ENCODE measurements around the gene TRPV5. TPM values are rescaled to one million over a fixed set of nuclear protein-coding genes. Genes with fewer than 3 reads are reported as not detected.

The TRPV5 gene
- total and polyA plus RNA-seq, 4 donors: not detected

DNA sequence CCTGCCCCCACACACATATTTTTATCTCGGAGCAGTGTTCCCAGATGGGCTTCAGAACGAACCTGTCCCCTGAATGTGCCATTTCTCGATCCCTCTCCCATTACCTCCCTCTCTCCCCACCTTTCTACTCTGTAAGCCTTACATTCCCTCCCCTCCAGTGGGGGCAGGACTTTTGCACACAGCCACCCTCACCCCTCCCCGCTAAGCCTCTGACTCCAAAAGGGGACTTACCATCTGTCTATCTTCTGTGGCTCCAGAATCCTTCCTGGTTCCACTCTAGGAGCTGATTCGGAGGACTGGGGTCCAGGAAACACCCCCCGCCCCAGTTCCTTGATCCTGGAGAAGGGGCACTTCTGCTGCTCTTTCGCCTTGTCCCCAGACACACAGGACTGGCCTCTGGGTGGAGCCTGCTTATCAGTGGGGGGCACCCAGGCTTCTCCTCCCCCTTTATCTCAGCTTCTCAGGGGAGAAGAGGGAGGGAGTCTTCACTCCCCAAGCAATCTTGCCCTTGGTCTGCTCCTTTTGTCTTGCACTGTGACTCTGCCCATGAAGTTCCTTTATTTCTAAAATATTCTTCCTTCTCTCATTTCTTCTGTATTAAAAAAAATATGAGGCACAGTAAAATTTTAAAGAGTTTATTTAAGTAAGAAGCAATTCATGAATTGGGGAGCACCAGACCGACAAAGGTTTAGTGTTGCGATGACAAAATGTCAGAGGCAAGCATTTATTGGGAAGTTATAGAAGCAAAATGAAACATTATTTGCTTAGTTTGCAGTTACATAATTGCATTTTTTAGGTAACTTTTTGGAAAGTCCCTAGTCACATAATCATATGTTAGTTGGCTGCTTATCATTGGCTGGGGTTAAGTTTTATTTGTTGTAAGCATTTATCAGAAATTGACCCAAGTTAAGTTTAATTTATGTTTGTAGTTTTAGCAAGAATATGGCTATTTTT lies 28.7 kb upstream of the TRPV5 start, which contains the start of gene KEL:
Gene KEL (minus strand): TSS at position 391 of the 954 bp plus-strand sequence. CDS start 157 bp downstream, at position 234.
- Histone ChIP-seq H3K9me3 (ENCODE audit: control insufficient read depth, low read length) (peaks cover 1% of the 10 kb centered on the region), H3K4me3 (ENCODE audit: low read length in 2 of 2) (no peak within 1 kb of the TSS), H3K36me3 (ENCODE audit: control insufficient read depth in 1 of 2, insufficient read depth in 2 of 2, low read length in 1 of 2) (no peaks in the 10 kb centered on the region), H3K4me1 (ENCODE audit: control insufficient read depth in 1 of 2, insufficient read depth in 2 of 2, low read length in 2 of 2) (no peaks in the 10 kb centered on the region), H3K27ac (ENCODE audit: low read depth in 1 of 2, low read length in 2 of 2) (no peak within 1 kb of the TSS), H3K27me3 (ENCODE audit: control insufficient read depth in 1 of 2, insufficient read depth in 2 of 2, low read length in 1 of 2) (peaks cover 0 to 3% of the 10 kb centered on the region in 2 donors)
- no peak for DNase-seq
- ATAC-seq (ENCODE audit: low FRiP score): no peak
- 75 to 77% methylated on average over 9 of the region's 9 CpGs for WGBS, 2 donors
- intact Hi-C loops (cut with DNase I): no loop called here

DNA sequence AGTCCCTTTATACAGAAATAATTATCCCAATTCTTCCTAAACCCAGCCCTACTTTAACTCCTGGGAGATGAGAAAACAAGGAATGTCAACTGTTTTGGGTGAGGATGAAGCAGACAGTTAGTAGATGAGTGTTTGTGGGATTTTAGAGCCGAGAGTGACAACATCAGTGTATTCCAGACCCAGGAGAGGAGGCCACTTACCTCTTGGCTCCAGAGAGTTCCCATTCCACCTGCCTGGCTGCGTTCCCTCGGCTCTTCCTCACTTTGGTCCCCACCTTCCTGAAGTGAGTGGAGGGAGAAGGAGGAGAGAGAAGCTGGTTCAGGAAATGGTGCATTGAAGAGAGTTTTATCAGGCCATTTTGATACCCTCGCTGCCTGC lies 28.0 kb upstream of the TRPV5 start:
- Histone ChIP-seq H3K4me1 (ENCODE audit: control insufficient read depth in 1 of 2, insufficient read depth in 2 of 2, low read length in 2 of 2) (no peaks in the 10 kb centered on the region), H3K9me3 (ENCODE audit: control insufficient read depth, low read length) (peaks cover 1% of the 10 kb centered on the region), H3K27ac (ENCODE audit: low read depth in 1 of 2, low read length in 2 of 2) (no peak overlapping the region), H3K4me3 (ENCODE audit: low read length in 2 of 2) (no peak overlapping the region), H3K27me3 (ENCODE audit: control insufficient read depth in 1 of 2, insufficient read depth in 2 of 2, low read length in 1 of 2) (peaks cover 0 to 3% of the 10 kb centered on the region in 2 donors), H3K36me3 (ENCODE audit: control insufficient read depth in 1 of 2, insufficient read depth in 2 of 2, low read length in 1 of 2) (no peaks in the 10 kb centered on the region)
- no peak for ATAC-seq (ENCODE audit: low FRiP score)
- WGBS, 2 donors: 86 to 89% methylated on average over 4 of the region's 4 CpGs
- intact Hi-C loops (cut with DNase I): no loop called here
- no peak for DNase-seq

GRCh38 chr7:142960955-142961512 lies 27.5 kb upstream of the TRPV5 start:
- ATAC-seq (ENCODE audit: low FRiP score) (no peak), DNase-seq (no peak)
- no peaks in the 10 kb centered on the region for H3K4me1 ChIP-seq (ENCODE audit: control insufficient read depth in 1 of 2, insufficient read depth in 2 of 2, low read length in 2 of 2)
- no peak overlapping the region for H3K27ac ChIP-seq (ENCODE audit: low read depth in 1 of 2, low read length in 2 of 2)
- H3K4me3 ChIP-seq (ENCODE audit: low read length in 2 of 2): no peak overlapping the region
- peaks cover 1% of the 10 kb centered on the region for H3K9me3 ChIP-seq (ENCODE audit: control insufficient read depth, low read length)
- intact Hi-C loops (cut with DNase I): no loop called here
- H3K36me3 ChIP-seq (ENCODE audit: control insufficient read depth in 1 of 2, insufficient read depth in 2 of 2, low read length in 1 of 2): no peaks in the 10 kb centered on the region
- WGBS, 2 donors: 91 to 93% methylated on average over 5 of the region's 5 CpGs
- peaks cover 0 to 3% of the 10 kb centered on the region in 2 donors for H3K27me3 ChIP-seq (ENCODE audit: control insufficient read depth in 1 of 2, insufficient read depth in 2 of 2, low read length in 1 of 2)

DNA sequence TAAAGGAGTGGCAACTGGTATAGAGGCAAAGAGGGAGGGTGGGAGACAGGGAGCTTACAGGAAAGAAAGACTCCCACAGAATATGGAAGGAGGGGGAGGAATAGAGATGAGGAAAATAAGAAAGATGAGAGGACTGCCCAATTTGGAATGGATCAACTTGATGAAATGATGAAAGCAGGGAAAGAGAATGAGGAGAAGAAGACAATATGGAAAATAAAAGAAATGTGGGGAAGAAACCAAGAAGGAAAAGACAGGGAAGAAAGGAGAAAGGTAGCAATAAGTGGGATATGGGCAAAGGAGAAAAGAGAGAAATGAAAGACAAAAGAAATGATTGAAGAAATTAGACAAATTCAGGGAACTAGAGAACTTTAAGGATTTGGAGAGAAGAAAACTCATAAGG lies 25.7 kb upstream of the TRPV5 start:
- Histone ChIP-seq H3K4me3 (ENCODE audit: low read length in 2 of 2) (no peak overlapping the region), H3K27me3 (ENCODE audit: control insufficient read depth in 1 of 2, insufficient read depth in 2 of 2, low read length in 1 of 2) (no peaks in the 10 kb centered on the region), H3K4me1 (ENCODE audit: control insufficient read depth in 1 of 2, insufficient read depth in 2 of 2, low read length in 2 of 2) (no peaks in the 10 kb centered on the region), H3K36me3 (ENCODE audit: control insufficient read depth in 1 of 2, insufficient read depth in 2 of 2, low read length in 1 of 2) (no peaks in the 10 kb centered on the region), H3K27ac (ENCODE audit: low read depth in 1 of 2, low read length in 2 of 2) (no peak overlapping the region), H3K9me3 (ENCODE audit: control insufficient read depth, low read length) (peaks cover 2% of the 10 kb centered on the region)
- intact Hi-C loops (cut with DNase I): no loop called here
- ATAC-seq (ENCODE audit: low FRiP score) (no peak), DNase-seq (no peak)

DNA sequence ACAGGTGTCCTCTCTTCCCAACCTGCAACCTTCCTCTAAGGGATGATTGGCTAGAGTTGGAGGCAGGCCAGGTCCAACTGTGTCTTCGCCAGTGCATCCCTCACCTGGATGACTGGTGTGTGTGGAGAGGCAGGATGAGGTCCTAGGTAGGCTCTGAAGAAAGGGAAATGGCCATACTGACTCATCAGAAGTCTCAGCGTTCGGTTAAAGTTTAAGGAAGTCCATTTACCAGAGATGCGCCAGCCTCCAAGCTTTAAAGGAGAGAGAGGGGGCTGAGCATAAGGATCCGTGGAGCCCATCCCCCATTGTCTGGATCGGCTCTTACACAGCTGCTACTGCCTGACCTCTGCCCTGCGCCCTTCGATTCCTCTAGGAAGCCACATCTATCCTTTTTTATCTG lies 24.2 kb upstream of the TRPV5 start:
- Histone ChIP-seq H3K27me3 (ENCODE audit: control insufficient read depth in 1 of 2, insufficient read depth in 2 of 2, low read length in 1 of 2) (no peaks in the 10 kb centered on the region), H3K4me3 (ENCODE audit: low read length in 2 of 2) (no peak overlapping the region), H3K9me3 (ENCODE audit: control insufficient read depth, low read length) (peaks cover 2% of the 10 kb centered on the region), H3K4me1 (ENCODE audit: control insufficient read depth in 1 of 2, insufficient read depth in 2 of 2, low read length in 2 of 2) (no peaks in the 10 kb centered on the region), H3K36me3 (ENCODE audit: control insufficient read depth in 1 of 2, insufficient read depth in 2 of 2, low read length in 1 of 2) (no peaks in the 10 kb centered on the region), H3K27ac (ENCODE audit: low read depth in 1 of 2, low read length in 2 of 2) (no peak overlapping the region)
- DNase-seq (no peak), ATAC-seq (ENCODE audit: low FRiP score) (no peak)
- WGBS, 2 donors: 77 to 80% methylated on average over 8 of the region's 8 CpGs
- intact Hi-C loops (cut with DNase I): no loop called here

DNA sequence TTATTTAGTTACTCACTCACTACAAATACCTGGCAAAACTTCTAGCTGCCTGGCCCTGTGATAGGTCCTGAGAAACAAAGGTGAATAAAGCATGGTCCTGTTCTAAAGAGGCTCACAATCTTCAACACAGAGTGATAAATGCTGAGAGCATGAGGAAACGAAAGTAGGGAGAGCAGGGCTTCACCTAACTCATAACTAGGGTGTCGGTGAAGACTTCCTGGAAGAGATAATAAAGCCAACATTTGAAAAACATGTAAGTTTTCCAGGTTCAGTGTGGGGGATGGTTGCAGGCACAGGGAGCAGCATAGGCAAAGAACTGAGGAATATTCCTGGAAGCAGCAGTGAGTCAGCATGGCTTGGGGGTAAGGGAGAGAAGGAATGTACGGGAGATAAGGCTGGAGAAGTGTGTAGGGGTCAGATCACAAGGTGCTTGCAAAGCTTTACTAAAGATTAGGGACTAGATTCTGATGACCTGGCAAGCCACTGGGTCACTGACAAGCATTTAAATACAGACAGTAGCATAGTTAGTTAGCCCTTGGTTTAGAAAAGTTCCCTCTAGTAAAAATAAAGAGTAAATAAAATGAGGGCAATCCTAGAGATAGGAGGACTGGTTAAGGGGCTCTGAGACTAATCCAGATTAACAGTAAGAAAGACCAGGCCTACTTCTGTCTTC lies 23.5 kb upstream of the TRPV5 start:
- no peak overlapping the region for H3K27ac ChIP-seq (ENCODE audit: low read depth in 1 of 2, low read length in 2 of 2)
- no peaks in the 10 kb centered on the region for H3K36me3 ChIP-seq (ENCODE audit: control insufficient read depth in 1 of 2, insufficient read depth in 2 of 2, low read length in 1 of 2)
- DNase-seq (no peak), ATAC-seq (ENCODE audit: low FRiP score) (no peak)
- whole genome bisulfite sequencing, 2 donors: 61 to 68% methylated on average over 3 of the region's 3 CpGs
- no peaks in the 10 kb centered on the region for H3K27me3 ChIP-seq (ENCODE audit: control insufficient read depth in 1 of 2, insufficient read depth in 2 of 2, low read length in 1 of 2)
- no peak overlapping the region for H3K4me3 ChIP-seq (ENCODE audit: low read length in 2 of 2)
- intact Hi-C loops (cut with DNase I): no loop called here
- H3K4me1 ChIP-seq (ENCODE audit: control insufficient read depth in 1 of 2, insufficient read depth in 2 of 2, low read length in 2 of 2): no peaks in the 10 kb centered on the region
- H3K9me3 ChIP-seq (ENCODE audit: control insufficient read depth, low read length): peaks cover 2% of the 10 kb centered on the region

DNA sequence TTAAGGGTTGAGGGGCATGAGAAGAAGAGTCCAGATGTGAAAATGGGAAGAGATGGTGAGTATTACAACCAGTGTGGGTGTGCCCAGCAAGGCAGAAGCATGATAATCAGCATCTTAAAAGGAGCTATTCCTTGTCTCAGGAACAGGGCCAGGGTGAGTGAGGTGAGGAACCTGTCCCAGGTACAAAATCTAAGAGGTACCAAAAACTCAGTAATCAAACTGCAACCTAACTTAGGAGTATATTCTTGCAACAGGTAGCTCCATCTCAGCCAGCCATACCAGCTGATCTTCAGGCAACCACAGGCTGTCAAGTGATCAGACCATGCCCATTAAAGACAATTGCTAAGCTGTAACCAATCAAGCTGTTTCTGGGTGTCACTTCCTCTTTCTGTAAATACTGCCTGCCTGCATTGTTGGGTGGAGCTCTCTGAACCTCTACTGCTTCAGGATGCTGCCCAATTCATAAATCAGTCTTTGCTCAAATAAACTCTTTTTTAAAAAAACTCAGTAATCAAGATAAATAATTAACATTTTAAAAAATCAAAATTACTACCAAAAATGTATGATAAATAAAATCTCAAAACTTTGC lies 21.2 kb upstream of the TRPV5 start:
- no peak for DNase-seq
- H3K9me3 ChIP-seq (ENCODE audit: control insufficient read depth, low read length): peaks cover 2% of the 10 kb centered on the region

DNA sequence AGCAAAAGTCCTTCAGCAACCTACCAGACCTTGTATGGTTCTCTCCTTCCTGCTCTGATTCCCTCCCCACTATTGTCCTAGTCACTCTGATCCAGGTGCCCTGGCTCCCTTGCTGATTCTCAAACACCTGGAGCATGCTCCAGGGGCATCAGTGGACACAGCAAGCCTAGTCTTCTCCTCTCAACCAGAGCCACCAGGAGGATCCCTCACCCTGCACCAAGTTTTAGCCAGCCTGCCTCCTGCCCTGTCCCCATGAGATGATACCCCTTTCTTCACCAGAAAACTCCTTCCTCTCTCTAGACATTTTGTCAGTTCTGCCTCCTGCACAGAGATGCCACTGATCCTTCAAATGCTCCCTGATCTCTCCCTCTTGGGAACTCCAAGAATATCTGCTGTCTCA lies 16.7 kb upstream of the TRPV5 start:
- intact Hi-C loops (cut with DNase I): no loop called here
- ATAC-seq (ENCODE audit: low FRiP score): no peak
- no peak overlapping the region for H3K27ac ChIP-seq (ENCODE audit: low read depth in 1 of 2, low read length in 2 of 2)
- no peak overlapping the region for H3K4me3 ChIP-seq (ENCODE audit: low read length in 2 of 2)
- peaks cover 3% of the 10 kb centered on the region for H3K9me3 ChIP-seq (ENCODE audit: control insufficient read depth, low read length)
- DNase-seq: no peak
- no peaks in the 10 kb centered on the region for H3K27me3 ChIP-seq (ENCODE audit: control insufficient read depth in 1 of 2, insufficient read depth in 2 of 2, low read length in 1 of 2)
- H3K4me1 ChIP-seq (ENCODE audit: control insufficient read depth in 1 of 2, insufficient read depth in 2 of 2, low read length in 2 of 2): no peaks in the 10 kb centered on the region
- H3K36me3 ChIP-seq (ENCODE audit: control insufficient read depth in 1 of 2, insufficient read depth in 2 of 2, low read length in 1 of 2): no peaks in the 10 kb centered on the region

More for the DNA sequence above, 21.2 kb upstream of the TRPV5 start:
- Histone ChIP-seq H3K4me1 (ENCODE audit: control insufficient read depth in 1 of 2, insufficient read depth in 2 of 2, low read length in 2 of 2) (no peaks in the 10 kb centered on the region), H3K4me3 (ENCODE audit: low read length in 2 of 2) (no peak overlapping the region), H3K27me3 (ENCODE audit: control insufficient read depth in 1 of 2, insufficient read depth in 2 of 2, low read length in 1 of 2) (no peaks in the 10 kb centered on the region), H3K36me3 (ENCODE audit: control insufficient read depth in 1 of 2, insufficient read depth in 2 of 2, low read length in 1 of 2) (no peaks in the 10 kb centered on the region), H3K27ac (ENCODE audit: low read depth in 1 of 2, low read length in 2 of 2) (no peak overlapping the region)
- intact Hi-C loops (cut with DNase I): no loop called here
- no peak for ATAC-seq (ENCODE audit: low FRiP score)

Data from aorta (tissue), 5 donors.